NCI-H1417 treated with DMSO at 0.1 percent for 48 hours (cell line): Measurements from ENCODE around the gene FBXO27.
"Not testable (repeated sequence)": the region's sequence is repeated elsewhere in the genome, so short reads cannot be mapped to it uniquely, and the experiment has no call there.

ENCODE experiments used
- DNase-seq: peaks from one replicate; lab custom pipeline; 2025; lab: John Stamatoyannopoulos, UW

FBXO27 gene, protein sequence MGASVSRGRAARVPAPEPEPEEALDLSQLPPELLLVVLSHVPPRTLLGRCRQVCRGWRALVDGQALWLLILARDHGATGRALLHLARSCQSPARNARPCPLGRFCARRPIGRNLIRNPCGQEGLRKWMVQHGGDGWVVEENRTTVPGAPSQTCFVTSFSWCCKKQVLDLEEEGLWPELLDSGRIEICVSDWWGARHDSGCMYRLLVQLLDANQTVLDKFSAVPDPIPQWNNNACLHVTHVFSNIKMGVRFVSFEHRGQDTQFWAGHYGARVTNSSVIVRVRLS

DNA sequence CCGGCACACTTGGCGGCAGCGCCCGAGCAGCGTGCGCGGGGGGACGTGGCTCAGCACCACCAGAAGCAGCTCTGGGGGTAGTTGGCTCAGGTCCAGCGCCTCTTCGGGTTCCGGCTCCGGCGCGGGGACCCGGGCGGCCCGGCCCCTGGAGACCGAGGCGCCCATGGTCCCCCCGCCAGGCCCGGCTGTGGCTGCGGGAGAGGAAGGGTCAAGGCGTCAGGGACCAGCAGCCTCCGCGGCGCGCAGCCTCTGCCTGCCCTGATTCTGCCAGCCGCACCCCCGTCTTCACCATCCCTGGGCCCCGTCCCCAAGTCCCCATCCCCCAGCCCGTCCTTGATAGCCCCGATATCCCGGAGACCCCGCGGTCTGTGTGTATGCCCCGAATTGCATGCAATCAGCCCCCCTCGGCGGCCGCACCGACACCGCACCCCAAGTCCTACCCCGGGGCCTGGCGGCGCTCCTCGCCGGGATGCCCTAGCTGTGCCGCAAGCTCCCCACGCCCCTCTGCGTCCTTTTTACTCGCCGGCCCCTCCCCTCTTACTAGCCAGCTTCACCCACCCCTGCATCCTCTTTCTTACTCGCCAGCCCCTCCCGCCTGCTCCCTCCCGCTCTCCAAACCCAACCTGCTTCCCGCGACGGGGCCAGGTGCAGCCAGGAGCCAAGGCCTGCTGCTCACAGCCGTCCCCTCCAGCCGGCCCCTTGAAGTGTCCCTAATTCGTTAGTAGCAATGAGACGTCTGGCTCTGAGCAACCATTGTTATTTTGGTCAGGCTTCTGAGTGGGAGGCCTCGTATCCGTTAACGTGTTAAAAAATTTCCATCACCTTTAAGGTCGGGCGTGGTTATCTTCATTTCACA, at the start of gene FBXO27:
Gene FBXO27 (minus strand): TSS at position 487 of the 856 bp plus-strand sequence. CDS start 322 bp downstream, at position 165.
- DNase-seq: peak; percentile 28

DNA sequence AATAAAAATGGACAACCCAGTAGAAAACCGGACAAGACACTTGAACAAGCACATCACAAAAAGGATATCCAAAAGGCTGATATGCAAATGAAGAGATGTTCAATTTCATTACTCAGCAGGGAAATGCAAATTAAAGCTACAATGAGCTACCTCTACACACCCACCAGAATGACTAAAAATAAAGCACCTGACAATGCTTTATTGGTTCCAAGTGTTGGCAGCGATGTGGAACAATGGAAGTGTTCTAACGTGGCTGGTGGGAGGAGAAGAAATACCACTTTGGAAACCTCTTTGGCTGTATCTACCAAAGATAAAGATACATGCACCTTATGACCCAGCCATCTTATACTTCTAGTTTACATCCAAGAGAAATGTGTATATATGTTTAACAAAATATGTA, 48.1 kb upstream of the FBXO27 start:
- no peak for DNase-seq

DNA sequence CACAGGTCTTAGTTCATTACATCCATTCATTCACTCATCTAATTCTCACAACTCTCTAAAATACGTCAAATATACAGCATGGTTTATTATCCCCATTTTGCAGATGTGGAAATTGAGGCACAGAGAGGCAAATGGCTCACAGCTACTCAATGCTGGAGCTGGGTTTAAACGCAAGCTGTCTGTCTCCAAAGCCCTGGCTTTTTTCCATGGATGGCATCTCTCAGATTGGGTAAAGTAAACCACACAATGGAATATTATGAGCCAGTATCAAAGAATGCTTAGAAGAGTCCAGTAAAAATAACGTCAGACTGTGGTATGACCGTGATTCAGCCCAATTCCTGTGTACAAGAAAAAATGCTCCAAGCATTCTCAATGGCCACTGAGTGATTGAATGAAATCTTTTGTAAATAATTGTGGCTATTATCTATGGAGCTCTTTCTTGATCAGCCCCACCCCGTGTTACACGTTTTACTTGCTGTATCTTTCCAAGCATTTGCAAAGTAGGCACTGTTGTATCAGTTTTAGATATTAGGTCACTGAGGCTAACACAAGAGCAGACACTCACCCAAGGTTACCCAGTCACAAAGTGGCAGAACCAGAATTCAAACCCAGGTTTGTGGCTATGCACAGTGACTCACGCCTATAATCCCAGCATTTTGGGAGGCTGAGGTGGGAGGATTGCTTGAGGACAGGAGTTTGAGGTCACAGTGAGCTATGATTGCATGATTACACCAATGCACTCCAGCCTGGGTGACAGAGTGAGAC, 46.3 kb upstream of the FBXO27 start:
- DNase-seq: no peak

DNA sequence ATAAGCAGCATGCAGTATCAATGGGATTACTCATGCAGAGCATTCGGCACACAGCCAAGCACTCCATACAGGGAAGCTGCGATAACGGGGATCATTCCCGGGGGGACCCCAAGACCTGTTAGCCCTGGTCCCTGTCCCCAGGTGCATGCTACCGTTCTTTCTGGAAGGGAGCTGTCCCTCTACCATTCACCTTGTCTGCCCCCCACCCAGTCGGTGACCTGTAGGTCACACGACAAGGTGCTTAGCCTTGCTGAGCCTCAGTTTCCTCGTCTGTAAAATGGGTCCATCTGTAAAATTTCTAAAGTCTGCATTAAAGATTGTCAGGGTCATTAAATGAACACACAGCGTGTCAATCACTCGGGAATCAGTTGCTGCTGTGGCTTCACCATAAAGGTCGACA, 45.0 kb upstream of the FBXO27 start:
- DNase-seq: no peak

DNA sequence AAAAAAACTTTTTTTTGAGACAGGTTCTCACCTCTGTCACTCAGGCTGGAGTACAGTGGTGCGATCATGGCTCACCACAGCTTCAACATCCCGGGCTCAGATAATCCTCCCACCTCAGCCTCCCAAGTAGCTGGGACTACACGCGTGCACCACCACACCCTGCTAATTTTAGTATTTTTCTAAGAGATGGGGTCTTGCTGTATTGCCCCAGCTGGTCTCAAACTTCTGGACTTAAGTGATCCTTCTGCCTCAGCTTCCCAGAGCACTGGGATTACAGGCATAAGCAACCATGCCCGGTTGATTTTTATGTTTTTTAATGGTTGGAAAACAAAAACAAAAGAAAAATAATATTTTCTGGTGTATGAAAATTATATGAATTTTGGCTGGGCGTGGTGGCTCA, 42.6 kb upstream of the FBXO27 start:
- no peak for DNase-seq

DNA sequence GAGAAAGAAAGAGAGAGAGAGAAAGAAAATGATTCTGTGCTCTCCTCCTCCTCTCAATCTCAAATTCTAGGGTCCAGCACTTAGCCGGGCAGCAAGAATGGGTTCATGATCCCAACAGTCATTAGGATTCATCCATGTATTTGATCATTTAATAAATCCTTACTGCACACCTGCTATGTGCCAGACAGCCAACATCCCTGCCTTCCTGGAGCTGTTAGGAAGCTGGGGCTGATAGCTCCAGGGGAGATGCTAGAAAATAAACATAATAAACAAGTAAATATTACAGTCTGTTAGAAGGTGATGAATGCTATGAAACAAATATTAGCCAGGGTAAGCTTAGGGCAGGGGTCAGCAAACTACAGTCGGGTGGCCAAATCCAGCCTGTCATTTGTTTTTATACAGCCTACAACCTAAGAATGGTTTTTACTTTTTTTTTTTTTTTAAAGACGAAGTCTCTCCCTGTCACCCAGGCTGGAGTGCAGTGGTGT, 41.9 kb upstream of the FBXO27 start:
- DNase-seq: no peak

DNA sequence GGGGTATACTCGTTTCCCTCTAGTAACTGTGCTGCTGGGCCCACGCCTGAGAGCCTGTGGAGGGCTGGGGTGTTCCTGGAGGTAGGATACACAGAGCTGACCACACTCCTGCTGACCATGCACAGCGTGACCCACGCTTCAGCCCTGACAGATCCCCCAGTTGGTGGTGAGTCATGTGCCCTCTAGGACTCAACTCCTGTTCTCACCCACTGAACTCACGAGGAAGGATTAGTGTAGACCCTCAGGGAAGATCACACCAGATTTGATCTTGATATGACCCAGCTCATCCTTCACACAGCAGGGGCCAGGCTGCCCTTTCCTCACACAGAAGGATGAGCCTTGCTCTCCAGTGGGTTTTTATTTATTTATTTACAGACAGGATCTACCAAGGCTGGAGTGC, 38.5 kb upstream of the FBXO27 start:
- DNase-seq: no peak

DNA sequence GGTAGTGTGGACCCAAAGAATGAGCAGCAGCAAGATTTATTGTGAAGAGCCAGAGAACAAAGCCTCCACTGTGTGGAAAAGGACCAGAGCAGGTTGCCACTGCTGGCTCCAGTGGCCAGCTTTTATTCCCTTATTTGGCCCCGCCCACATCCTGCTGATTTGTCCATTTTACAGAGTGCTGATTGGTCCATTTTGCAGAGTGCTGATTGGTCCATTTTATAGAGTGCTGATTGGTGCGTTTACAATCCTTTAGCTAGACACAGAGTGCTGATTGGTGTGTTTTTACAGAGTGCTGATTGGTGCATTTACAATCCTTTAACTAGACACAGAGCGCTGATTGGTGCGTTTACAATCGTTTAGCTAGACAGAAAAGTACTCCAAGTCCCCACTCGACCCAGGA, 35.9 kb upstream of the FBXO27 start:
- DNase-seq: not testable (repeated sequence)

DNA sequence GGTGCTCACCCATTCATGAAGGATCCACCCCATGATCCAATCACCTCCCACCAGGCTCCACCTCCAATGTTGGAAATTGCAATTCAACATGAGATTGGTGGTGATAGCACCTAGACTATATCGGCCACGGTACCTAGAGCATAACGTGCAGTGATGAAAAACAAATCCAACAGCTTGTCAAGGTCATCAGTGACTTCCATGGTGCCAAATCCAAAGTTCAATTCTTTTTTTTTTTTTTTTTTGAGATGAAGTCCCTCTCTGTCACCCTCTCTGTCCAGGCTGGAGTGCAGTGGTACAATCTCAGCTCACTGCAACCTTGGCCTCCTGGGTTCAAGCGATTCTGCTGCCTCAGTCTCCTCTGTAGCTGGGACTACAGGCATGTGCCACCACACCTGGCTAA, 34.8 kb upstream of the FBXO27 start:
- DNase-seq: no peak

DNA sequence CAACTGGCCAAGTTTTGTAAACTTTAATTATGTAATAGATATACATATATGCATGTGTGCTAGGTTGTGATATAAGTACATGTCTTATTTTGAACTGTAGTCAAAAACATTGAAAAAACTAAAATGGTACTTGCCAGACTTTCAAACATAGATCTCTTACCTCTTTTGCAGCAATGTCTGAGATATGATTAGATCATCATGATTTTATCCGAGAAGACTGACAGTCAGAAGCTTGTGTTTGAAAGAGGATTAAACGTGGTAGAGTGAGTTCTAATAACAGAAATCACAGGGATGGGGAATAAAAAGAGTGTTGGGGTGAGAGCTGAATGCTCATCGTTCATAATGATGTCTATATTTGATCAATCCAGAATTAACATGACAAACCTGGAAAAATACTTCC, 33.6 kb upstream of the FBXO27 start:
- no peak for DNase-seq

DNA sequence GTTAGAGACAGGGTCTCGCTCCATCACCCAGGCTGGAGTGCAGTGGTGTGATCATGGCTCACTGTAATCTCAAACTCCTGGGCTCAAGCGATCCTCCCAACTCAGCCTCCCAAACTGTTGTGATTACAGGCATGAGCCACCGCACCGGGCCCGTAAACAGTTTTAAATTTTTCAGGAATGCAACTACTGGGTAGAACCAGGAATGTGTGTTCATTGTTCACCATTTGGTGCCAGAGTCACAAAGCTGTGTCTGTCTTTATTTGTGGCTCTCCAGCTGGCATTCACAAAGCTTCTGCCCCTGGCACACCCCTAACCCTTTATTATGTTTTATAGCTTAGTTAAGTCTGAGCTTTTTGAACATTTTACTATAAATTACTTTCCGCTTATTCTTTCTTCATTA, 32.1 kb upstream of the FBXO27 start:
- DNase-seq: no peak

DNA sequence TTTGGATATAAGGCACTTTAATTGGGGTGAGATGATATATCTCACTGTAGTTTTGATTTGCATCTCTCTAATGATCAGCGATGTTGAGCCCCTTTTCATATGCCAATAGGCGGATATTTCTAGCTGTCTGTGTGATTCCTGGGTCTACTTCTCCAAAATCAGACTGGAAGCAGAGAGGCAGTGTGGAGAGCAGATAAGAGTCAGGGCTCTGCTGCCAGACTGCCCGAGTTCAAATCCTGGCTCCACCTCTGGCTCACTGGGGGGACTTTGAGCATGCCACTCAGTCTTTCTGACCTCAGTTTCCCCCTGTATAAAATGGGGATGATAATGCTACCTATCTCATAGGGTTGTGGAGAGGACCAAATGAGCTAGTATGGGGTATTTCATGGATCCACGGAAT, 27.8 kb upstream of the FBXO27 start:
- no peak for DNase-seq

DNA sequence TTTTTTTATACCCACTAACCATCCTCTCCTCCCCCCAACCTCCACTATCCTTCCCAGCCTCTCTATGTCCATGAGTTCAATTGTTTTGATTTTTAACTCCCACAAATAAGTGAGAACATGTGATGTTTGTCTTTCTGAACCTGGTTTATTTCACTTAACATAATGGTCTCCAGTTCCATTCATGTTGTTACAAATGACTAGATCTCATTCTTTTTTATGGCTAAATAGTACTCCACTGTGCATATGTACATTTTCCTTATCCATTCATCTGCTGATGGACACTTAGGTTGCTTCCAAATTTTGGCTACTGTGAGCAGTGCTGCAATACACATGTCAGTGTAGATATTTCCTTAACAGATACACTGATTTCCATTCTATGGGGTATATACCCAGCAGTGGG, 27.0 kb upstream of the FBXO27 start:
- no peak for DNase-seq

DNA sequence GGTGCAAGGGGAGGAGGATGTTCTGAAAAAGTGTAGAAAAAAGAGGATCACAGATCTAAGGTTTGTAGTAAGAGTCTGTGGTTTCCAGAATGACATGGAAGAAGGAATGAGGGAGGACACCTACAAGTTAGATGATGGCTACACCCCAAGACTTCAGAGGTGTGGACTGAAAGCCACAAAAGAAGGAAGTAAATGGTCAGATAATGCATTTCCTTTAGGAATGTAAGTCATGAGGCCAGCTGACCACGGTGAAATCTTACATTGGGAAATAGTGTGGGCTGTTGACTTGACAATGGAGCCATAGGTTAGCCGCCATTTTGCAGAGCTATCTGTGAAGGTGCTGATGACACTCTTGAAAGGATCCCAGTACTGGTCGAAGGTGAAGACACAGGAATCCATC, 25.3 kb upstream of the FBXO27 start:
- DNase-seq: no peak

DNA sequence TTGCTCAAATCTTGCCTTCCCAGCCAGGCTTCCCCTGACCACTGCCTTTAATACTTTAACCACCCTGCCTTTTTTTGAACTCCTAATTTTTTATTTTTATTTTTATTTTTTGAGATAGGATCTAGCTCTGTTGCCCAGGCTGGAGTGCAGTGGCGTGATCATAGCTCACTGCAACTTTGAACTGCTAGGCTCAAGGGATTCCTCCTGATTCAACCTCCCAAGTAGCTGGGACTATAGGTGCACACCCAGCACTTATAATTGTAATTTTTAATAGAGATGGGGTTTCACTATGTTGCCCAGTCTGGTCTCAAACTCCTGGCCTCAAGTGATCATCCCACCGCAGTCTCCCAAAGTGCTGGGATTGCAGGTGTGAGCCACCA, 21.7 kb upstream of the FBXO27 start:
- no peak for DNase-seq

DNA sequence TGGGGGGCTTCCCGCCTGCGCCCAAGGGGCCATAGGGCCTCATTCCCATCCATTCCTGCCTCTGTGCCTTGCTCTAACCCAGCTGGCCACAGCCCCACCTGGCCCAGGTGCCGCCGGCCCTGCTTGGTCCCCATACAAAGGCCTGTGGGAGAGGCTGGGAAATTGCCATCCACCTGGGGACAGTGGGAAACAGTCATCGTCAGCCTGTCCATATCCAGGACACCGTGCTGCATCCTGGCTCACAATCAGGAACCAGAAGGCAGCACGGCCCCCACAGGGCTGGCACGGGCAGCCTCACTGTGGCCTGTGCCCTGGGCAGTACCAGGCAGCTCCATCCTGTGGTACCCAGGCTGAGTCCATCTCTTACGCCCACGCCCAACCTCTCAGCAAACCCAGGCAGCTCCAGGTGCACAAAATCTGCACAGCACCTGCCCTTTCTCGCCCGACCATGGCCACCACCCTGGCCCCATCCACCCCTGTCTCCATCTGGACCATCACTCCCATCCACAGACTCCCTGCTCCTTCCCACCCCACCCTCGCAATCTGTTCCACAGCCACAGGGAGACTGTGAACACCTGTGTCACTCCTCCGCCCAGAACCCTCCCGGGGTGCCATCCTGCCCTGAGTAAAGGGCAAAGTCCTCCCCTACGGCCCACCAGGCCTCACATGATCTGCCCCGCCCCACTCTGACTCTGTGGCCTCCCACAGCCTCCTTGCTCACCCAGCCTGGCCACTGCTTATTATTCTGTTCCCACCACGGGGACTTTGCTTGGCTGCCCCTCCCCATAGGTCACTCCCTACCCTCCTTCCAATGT, 21.1 kb upstream of the FBXO27 start:
- DNase-seq: no peak

DNA sequence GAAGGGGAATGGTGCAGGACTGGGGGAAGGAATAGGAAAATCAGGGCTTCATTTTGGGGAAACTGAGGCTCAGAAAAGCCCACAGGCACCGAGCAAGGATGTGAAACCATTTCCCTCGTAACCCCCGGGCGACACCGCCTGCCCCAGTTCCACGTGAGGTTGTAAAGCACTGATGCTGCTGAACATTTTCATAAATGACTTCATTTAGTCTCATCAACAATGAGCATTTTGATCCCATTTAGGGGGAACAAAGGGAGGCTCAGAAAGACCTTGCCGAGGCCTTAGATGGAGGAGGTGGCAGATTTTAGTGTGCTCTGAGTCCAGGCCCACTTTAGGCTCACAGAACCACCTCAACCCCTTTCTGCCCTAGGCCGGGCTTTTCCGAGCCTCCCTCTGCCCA, 20.5 kb upstream of the FBXO27 start:
- DNase-seq: no peak

DNA sequence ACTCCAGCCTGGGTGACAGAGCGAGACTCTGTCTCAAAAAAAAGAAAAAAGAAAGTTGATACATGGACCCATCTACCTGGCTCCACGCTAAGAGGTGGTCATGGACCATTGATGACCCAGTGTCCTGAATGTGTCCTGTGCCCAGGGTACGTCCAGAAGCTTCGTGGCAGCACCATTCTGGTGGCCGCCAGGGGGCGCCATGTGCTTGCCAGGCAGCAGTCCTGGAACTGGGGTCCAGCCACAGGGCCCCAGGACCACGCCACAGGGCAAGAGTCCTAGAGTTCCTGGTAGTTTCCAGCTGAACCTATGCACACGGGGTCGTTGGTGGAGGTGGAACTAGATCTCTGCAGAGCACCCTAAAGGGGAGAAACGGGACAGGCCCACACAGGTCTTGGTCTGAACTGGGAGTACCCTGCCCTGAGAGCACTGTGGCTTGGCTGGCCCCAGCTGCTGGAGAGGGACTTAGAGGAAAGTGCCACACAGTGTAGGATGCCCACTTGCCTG, 19.9 kb upstream of the FBXO27 start:
- DNase-seq: no peak

DNA sequence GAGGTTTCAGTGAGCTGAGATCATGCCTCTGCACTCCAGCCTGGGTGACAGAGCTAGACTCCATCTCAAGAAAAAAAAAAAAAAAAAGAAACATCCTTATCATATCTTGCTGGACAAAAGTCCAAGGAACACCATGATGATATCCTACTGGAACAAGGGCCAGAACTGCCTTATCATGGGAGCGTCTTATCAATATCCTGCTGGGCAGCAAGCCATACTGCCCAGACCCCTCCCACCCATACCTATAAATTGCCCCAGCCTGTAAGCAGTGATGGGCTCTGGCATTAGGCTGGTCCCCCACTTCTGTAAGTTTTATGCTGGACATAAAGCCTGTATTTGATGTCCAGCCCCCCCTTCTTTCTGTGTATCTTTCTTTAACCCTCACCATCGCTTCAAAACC, 14.7 kb upstream of the FBXO27 start:
- DNase-seq: no peak

DNA sequence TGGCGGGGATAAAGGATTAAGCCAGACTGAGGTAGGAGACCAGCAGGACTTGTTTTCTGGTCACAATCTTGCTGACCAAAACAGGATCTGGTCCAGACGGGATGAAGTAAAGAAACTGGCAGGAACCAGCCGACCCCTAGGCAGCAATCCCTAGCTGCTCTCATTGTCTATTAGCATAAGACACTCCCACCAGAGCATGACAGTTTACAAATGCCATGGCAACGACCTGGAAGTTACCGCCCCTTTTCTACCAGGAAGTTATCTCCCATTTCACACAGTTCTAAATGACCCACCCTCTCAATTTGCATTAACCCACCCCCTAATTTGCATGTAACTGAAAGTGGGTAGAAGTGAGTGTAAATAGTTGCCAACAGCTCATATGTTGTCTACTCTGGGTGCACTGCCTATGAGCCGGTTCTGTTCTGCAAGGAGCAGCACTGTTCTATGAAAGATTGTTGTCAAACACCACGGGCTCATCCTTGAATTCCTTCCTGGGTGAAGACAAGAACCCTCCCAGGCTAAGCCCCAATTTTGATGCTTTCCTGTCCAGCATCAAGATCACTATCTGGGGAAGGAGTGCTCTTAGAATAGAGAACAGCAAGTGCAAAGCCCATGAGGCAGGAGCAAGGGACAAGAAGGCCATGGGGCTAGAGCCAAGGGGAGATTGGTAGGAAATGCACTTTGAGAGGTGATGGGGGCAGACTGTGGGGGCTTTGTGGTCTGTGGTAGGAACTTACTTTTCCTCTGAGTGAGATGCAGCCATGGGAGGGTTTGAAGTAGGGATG, 13.9 kb upstream of the FBXO27 start:
- no peak for DNase-seq

DNA sequence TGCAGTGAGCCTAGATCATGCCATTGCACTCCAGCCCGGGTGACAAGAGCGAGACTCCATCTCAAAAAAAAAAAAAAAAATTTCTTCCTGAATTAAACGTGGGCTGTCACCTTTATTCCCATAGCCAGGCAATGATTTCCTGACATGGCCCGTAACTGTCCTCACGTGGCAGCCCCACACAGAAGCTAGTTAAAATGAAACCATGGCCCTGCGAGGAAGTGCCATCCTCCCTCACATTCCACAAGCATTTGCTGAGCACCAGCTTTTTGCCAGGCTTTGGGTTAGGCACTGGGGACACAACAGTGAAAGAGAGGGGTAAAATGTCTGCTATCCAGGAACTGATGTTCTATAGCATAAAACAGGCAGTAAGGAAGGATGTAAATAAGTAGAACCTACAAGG, 13.2 kb upstream of the FBXO27 start:
- no peak for DNase-seq
